HepG2 (cell line): ENCODE measurements around the gene PSMD1. TPM values are rescaled to one million over a fixed set of nuclear protein-coding genes. Genes with fewer than 3 reads are reported as not detected.

ENCODE experiments used
- ATM ChIP-seq: fragments of 450-650 bp; IDR thresholded peaks from 2 replicates; pipeline ENCODE4 v1.7.1; 2017; ENCODE audit warnings: mild to moderate bottlenecking, borderline replicate concordance
- FOXK2 ChIP-seq: fragments of 450-650 bp; IDR thresholded peaks from 2 replicates; pipeline ENCODE4 v1.6.1; 2016
- HOXA3 ChIP-seq: sonication (generic); formaldehyde crosslinking; IDR thresholded peaks from 2 replicates; pipeline ENCODE4 v1.5.0; 2020; ENCODE audit warnings: missing genetic modification reagents
- JARID2 ChIP-seq: sonication (generic); formaldehyde crosslinking; IDR thresholded peaks from 2 replicates; pipeline ENCODE4 v1.8.1; 2023; ENCODE audit warnings: missing genetic modification reagents, inconsistent platforms; ENCODE audit not compliant: insufficient replicate concordance
- MTERF4 ChIP-seq: sonication (generic); formaldehyde crosslinking; IDR thresholded peaks from 2 replicates; pipeline ENCODE4 v1.8.0; 2023; ENCODE audit warnings: mild to moderate bottlenecking, missing genetic modification reagents
- NFYC ChIP-seq: IDR thresholded peaks from 2 replicates; pipeline ENCODE4 v1.6.1; 2016; ENCODE audit warnings: missing genetic modification reagents, missing compliant biosample characterization
- ONECUT2 ChIP-seq: sonication (generic); formaldehyde crosslinking; IDR thresholded peaks from 2 replicates; pipeline ENCODE4 v1.4.0; 2020; ENCODE audit warnings: missing genetic modification reagents
- PCBP2 ChIP-seq: fragments of 200-400 bp; formaldehyde crosslinking; optimal IDR thresholded peaks from 2 replicates; pipeline ENCODE3; 2018; ENCODE audit warnings: low read length, low read depth; ENCODE audit not compliant: poor library complexity, severe bottlenecking
- RARA ChIP-seq: IDR thresholded peaks from 2 replicates; pipeline ENCODE4 v1.6.1; 2016; ENCODE audit warnings: missing genetic modification reagents, missing compliant biosample characterization
- RARG ChIP-seq: sonication (generic); formaldehyde crosslinking; IDR thresholded peaks from 2 replicates; pipeline ENCODE4 v1.4.0; 2020; ENCODE audit warnings: low read depth, mild to moderate bottlenecking, missing genetic modification reagents
- SIX4 ChIP-seq: sonication (generic); formaldehyde crosslinking; IDR thresholded peaks from 2 replicates; pipeline ENCODE4 v1.4.0; 2020; ENCODE audit warnings: missing genetic modification reagents
- TBP ChIP-seq: sonication (generic); formaldehyde crosslinking; IDR thresholded peaks from 2 replicates; pipeline ENCODE4 v1.5.0; 2020; ENCODE audit warnings: missing genetic modification reagents
- ZBTB21 ChIP-seq: sonication (generic); formaldehyde crosslinking; IDR thresholded peaks from 2 replicates; pipeline ENCODE4 v1.4.0; 2020; ENCODE audit warnings: missing genetic modification reagents
- ZFX ChIP-seq: sonication (generic); formaldehyde crosslinking; IDR thresholded peaks from 2 replicates; pipeline ENCODE4 v1.4.0; 2020; ENCODE audit warnings: mild to moderate bottlenecking, low read depth, missing genetic modification reagents, moderate library complexity
- ZKSCAN5 ChIP-seq: sonication (generic); formaldehyde crosslinking; IDR thresholded peaks from 2 replicates; pipeline ENCODE4 v1.5.1; 2020; ENCODE audit warnings: mild to moderate bottlenecking, missing genetic modification reagents
- ZNF547 ChIP-seq: sonication (generic); formaldehyde crosslinking; IDR thresholded peaks from 2 replicates; pipeline ENCODE4 v1.5.1; 2020; ENCODE audit warnings: mild to moderate bottlenecking, missing genetic modification reagents
- ZNF703 ChIP-seq: sonication (generic); formaldehyde crosslinking; IDR thresholded peaks from 2 replicates; pipeline ENCODE4 v1.5.1; 2020; ENCODE audit warnings: missing genetic modification reagents, mild to moderate bottlenecking, moderate library complexity, borderline replicate concordance
- ZNF782 ChIP-seq: sonication (generic); formaldehyde crosslinking; IDR thresholded peaks from 2 replicates; pipeline ENCODE4 v1.4.0; 2020; ENCODE audit warnings: missing genetic modification reagents, mild to moderate bottlenecking, borderline replicate concordance
- polyA plus RNA-seq, 8 experiments: library from polyadenylated mRNA; depleted of rRNA in 3 of 8; stranded (reverse) in 7 of 8; unstranded in 1 of 8; fragments of >200 nt; fragmentation: Illumina TruSeq in 4 of 8; extraction: Trizol in 4 of 8; gene quantifications; 2 replicates each; pipeline versions ENCODE4 v1.2.1 to v1.2.3, GENCODE V29; 2011 to 2016; ENCODE audit warnings: low read depth in 4 of 8, missing spikeins in 1 of 8, mixed read lengths in 1 of 8; ENCODE audit not compliant: insufficient read depth in 1 of 8
- total RNA-seq, 5 experiments: library from RNA; depleted of rRNA; stranded (reverse); fragments of >200 nt; fragmentation: Illumina TruSeq; extraction: Trizol; gene quantifications; 2 replicates each; pipeline ENCODE4 v1.2.3, GENCODE V29; 2016; ENCODE audit warnings: low read depth in 1 of 5
- TF ChIP-seq, protein P1 (sequence below): sonication (generic); formaldehyde crosslinking; IDR thresholded peaks from 2 replicates; pipeline ENCODE4 v1.5.0; 2020; ENCODE audit warnings: missing genetic modification reagents
- TF ChIP-seq, protein P2 (sequence below): sonication (generic); formaldehyde crosslinking; IDR thresholded peaks from 2 replicates; pipeline ENCODE4 v1.4.0; 2020; ENCODE audit warnings: mild to moderate bottlenecking, missing genetic modification reagents

Gene PSMD1
- total and polyA plus RNA-seq, 2 of the 13 experiments (the other 11 are each of a cell fraction or from before 2014, with no cell fraction given): 136 to 191 TPM

- TF ChIP-seq HOXA3 (CRISPR knock-in tag) (no peak), JARID2 (CRISPR knock-in tag) (no peak), FOXK2 (no peak), MTERF4 (no peak), RARA (CRISPR knock-in tag) (no peak; the same call in 1 of the 2 replicates), ATM (no peak), ZFX (no peak), ZKSCAN5 (CRISPR knock-in tag) (no peak), RARG (CRISPR knock-in tag) (no peak), ZBTB21 (no peak), SIX4 (CRISPR knock-in tag) (no peak), ZNF547 (0 out of 2 replicates have a peak, but pooled peaks have one; percentile 34), PCBP2 (peak; percentile 79), NFYC (CRISPR knock-in tag) (no peak), TBP (CRISPR knock-in tag) (no peak), ZNF782 (CRISPR knock-in tag) (no peak; the same call in 1 of the 2 replicates), ONECUT2 (no peak), ZNF703 (CRISPR knock-in tag) (no peak)
- TF ChIP-seq, protein P1, sequence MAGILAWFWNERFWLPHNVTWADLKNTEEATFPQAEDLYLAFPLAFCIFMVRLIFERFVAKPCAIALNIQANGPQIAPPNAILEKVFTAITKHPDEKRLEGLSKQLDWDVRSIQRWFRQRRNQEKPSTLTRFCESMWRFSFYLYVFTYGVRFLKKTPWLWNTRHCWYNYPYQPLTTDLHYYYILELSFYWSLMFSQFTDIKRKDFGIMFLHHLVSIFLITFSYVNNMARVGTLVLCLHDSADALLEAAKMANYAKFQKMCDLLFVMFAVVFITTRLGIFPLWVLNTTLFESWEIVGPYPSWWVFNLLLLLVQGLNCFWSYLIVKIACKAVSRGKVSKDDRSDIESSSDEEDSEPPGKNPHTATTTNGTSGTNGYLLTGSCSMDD (CRISPR knock-in tag): no peak
- TF ChIP-seq, protein P2, sequence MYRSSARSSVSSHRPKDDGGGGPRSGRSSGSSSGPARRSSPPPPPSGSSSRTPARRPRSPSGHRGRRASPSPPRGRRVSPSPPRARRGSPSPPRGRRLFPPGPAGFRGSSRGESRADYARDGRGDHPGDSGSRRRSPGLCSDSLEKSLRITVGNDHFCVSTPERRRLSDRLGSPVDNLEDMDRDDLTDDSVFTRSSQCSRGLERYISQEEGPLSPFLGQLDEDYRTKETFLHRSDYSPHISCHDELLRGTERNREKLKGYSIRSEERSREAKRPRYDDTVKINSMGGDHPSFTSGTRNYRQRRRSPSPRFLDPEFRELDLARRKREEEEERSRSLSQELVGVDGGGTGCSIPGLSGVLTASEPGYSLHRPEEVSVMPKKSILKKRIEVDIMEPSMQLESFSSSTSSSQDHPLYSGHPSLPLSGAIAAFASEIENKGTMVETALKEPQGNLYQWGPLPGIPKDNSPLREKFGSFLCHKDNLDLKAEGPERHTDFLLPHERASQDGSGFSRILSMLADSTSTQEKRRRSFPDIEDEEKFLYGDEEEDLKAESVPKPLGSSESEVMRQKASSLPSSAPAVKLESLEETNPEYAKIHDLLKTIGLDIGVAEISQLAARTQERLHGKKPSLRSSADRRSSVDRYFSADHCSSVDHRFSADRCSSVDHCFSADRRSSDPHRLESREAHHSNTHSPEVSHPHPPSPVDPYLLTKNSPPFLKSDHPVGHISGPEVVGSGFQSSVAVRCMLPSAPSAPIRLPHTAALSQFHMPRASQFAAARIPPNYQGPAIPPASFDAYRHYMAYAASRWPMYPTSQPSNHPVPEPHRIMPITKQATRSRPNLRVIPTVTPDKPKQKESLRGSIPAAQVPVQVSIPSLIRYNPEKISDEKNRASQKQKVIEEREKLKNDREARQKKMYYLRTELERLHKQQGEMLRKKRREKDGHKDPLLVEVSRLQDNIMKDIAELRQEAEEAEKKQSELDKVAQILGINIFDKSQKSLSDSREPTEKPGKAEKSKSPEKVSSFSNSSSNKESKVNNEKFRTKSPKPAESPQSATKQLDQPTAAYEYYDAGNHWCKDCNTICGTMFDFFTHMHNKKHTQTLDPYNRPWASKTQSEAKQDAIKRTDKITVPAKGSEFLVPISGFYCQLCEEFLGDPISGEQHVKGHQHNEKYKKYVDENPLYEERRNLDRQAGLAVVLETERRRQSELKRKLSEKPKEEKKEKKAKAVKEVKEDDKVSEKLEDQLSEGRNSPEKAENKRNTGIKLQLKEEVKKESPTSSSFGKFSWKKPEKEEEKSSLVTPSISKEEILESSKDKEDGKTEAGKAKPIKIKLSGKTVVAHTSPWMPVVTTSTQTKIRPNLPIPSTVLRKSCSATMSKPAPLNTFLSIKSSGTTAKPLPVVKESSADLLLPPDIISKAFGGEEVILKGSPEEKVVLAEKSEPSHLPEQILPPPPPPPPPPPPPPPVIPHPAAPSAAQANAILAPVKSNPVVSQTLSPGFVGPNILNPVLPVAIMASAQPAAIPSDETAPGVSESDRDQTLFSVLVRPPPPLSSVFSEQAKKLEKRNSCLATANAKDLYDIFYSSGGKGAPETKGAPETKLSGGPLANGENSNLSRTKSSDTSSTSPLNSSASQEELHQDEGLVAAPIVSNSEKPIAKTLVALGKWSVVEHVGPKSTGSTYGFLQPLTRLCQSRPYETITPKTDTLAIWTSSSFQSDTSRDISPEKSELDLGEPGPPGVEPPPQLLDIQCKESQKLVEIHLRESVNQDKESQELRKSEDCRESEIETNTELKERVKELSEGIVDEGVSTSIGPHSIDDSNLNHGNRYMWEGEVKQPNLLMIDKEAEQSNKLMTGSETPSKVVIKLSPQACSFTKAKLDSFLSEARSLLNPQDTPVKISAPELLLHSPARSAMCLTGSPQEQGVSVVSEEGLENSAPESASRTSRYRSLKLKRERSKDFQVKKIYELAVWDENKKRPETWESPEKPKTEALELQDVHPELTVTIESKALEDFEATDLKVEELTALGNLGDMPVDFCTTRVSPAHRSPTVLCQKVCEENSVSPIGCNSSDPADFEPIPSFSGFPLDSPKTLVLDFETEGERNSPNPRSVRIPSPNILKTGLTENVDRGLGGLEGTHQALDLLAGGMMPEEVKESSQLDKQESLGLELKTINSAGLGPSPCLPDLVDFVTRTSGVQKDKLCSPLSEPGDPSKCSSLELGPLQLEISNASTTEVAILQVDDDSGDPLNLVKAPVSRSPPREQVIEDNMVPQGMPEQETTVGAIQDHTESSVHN (CRISPR knock-in tag): no peak
These were observed 23.2 kb upstream of the PSMD1 start (continued) for GRCh38 chr2:231033147-231034132.
